Spleen (tissue), 7 donors: ENCODE data around the gene FAM120B.
"Not testable (repeated sequence)": the region's sequence is repeated elsewhere in the genome, so short reads cannot be mapped to it uniquely, and the experiment has no call there.

Source experiments
- POLR2AphosphoS5 ChIP-seq, 3 donors: sonication (generic); formaldehyde crosslinking; IDR thresholded peaks; one replicate each; pipeline ENCODE4 v1.5.1; 2017; ENCODE audit warnings: antibody characterized with exemption in 3 of 3
- TF ChIP-seq, protein P1 (sequence below), 11 experiments: fragments of 200-600 bp in 7 of 11; fragments of 450-650 bp in 4 of 11; sonication (generic) in 4 of 11; IDR thresholded peaks in 8 of 11; conservative IDR thresholded peaks in 3 of 11; 1 replicate in 7 of 11; 2 replicates in 4 of 11; pipeline versions ENCODE4 v1.4.0 to v1.8.0; 2016 to 2021; ENCODE audit warnings: antibody characterized with exemption in 11 of 11, inconsistent platforms in 4 of 11, mild to moderate bottlenecking in 1 of 11
- donor health status: DM: no; HTN: no; CAD: no; lungs with moderate emphysema.
- donor health status: DM: no; HTN: no; CAD: no.
- donor health status: DM: no; HTN: no; CAD: no.

DNA sequence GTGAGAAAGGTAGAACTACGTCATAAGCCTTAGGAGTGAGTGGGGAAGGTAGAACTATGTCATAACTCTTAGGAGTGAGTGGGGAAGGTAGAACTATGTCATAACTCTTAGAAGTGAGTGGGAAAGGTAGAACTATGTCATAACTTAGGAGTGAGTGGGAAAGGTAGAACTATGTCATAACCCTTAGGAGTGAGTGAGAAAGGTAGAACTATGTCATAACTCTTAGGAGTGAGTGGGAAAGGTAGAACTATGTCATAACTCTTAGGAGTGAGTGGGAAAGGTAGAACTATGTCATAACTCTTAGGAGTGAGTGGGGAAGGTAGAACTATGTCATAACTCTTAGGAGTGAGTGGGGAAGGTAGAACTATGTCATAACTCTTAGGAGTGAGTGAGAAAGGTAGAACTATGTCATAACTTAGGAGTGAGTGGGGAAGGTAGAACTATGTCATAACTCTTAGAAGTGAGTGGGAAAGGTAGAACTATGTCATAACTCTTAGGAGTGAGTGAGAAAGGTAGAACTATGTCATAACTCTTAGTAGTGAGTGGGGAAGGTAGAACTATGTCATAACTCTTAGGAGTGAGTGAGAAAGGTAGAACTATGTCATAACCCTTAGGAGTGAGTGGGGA is 92.3 kb downstream of the FAM120B start:
- TF ChIP-seq, protein P1, sequence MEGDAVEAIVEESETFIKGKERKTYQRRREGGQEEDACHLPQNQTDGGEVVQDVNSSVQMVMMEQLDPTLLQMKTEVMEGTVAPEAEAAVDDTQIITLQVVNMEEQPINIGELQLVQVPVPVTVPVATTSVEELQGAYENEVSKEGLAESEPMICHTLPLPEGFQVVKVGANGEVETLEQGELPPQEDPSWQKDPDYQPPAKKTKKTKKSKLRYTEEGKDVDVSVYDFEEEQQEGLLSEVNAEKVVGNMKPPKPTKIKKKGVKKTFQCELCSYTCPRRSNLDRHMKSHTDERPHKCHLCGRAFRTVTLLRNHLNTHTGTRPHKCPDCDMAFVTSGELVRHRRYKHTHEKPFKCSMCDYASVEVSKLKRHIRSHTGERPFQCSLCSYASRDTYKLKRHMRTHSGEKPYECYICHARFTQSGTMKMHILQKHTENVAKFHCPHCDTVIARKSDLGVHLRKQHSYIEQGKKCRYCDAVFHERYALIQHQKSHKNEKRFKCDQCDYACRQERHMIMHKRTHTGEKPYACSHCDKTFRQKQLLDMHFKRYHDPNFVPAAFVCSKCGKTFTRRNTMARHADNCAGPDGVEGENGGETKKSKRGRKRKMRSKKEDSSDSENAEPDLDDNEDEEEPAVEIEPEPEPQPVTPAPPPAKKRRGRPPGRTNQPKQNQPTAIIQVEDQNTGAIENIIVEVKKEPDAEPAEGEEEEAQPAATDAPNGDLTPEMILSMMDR (IDR thresholded peaks at IDR 0.05 in 8 of 11, conservative IDR thresholded peaks at IDR 0.05 in 3 of 11) = not testable (repeated sequence)
- TF ChIP-seq POLR2AphosphoS5 (IDR thresholded peaks at IDR 0.05) = not testable (repeated sequence)
